Peyer's patch (tissue), 4 donors: ENCODE results near the gene ZNF860. TPM values are rescaled to one million over a fixed set of nuclear protein-coding genes. Genes with fewer than 3 reads are reported as not detected.
A peak's percentile ranks its signal among the peaks of the same experiment; 100 is the strongest.

Source experiments
- DNase-seq, 3 donors: peaks; one replicate each; pipeline ENCODE4 v3.0.0-alpha.2; 2017 to 2019
- H3K27ac ChIP-seq, 4 donors: fragments of 200-600 bp; sonication (generic); one replicate each; pipeline ENCODE4 v1.5.1; 2016 to 2019
- H3K27me3 ChIP-seq, 2 donors: fragments of 200-600 bp; sonication (generic); one replicate each; pipeline ENCODE4 v1.5.1; 2019
- H3K36me3 ChIP-seq, 3 donors: fragments of 200-600 bp; sonication (generic); one replicate each; pipeline ENCODE4 v1.5.1; 2016 to 2019
- H3K4me1 ChIP-seq, 4 donors: fragments of 200-600 bp; sonication (generic); one replicate each; pipeline ENCODE4 v1.5.1; 2016 to 2019
- H3K4me3 ChIP-seq, 4 donors: fragments of 200-600 bp; sonication (generic); 1 replicate in 3 of 4; 2 replicates in 1 of 4; pipeline ENCODE4 v1.5.1; 2016 to 2019; ENCODE audit warnings: mild to moderate bottlenecking in 1 of 4
- H3K9me3 ChIP-seq, 4 donors: fragments of 200-600 bp; sonication (generic); one replicate each; pipeline ENCODE4 v1.5.1; 2016 to 2019; ENCODE audit warnings: mild to moderate bottlenecking in 1 of 4
- POLR2A ChIP-seq, 2 donors: fragments of 450-650 bp; IDR thresholded peaks; one replicate each; pipeline ENCODE4 v1.5.1; 2017; ENCODE audit warnings: antibody characterized with exemption in 2 of 2, mild to moderate bottlenecking in 2 of 2, moderate library complexity in 2 of 2
- total RNA-seq, 4 donors: library from RNA; depleted of rRNA; stranded (reverse); fragments of >200 nt; gene quantifications; one replicate each; pipeline ENCODE4 v1.1.0, GENCODE V29; 2016
- TF ChIP-seq, protein P1 (sequence below), 6 experiments: fragments of 450-650 bp in 4 of 6; fragments of 200-600 bp in 2 of 6; sonication (generic) in 1 of 6; IDR thresholded peaks; one replicate each; pipeline ENCODE4 v1.5.1; 2017 to 2019; ENCODE audit warnings: antibody characterized with exemption in 6 of 6, mild to moderate bottlenecking in 3 of 6, moderate library complexity in 1 of 6

Gene ZNF860
- total RNA-seq, 4 donors from 2014 or later, result 0.80 to 10.7 TPM; not detected in 2

DNA sequence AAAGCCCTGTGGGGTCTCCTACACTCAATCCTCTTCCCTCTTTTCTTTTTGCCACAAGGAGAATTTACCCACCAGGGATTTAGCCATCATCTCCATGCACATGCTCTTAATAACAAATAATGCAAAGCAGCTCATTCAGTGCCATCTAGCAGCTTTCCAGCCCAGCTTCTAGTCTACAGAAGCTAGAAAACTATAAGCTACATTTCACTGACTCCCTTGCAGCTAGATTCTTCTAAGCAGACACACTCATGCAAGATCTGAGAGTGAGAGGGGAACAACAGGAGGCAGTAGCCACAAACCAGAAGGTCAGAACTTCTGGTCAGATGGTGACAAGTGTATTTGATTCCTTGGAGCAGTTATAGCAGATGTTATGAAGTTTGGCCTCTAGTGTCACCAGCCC lies 26.0 kb upstream of the ZNF860 start:
- TF ChIP-seq, protein P1, sequence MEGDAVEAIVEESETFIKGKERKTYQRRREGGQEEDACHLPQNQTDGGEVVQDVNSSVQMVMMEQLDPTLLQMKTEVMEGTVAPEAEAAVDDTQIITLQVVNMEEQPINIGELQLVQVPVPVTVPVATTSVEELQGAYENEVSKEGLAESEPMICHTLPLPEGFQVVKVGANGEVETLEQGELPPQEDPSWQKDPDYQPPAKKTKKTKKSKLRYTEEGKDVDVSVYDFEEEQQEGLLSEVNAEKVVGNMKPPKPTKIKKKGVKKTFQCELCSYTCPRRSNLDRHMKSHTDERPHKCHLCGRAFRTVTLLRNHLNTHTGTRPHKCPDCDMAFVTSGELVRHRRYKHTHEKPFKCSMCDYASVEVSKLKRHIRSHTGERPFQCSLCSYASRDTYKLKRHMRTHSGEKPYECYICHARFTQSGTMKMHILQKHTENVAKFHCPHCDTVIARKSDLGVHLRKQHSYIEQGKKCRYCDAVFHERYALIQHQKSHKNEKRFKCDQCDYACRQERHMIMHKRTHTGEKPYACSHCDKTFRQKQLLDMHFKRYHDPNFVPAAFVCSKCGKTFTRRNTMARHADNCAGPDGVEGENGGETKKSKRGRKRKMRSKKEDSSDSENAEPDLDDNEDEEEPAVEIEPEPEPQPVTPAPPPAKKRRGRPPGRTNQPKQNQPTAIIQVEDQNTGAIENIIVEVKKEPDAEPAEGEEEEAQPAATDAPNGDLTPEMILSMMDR (IDR thresholded peaks at IDR 0.05), result no peak
- TF ChIP-seq POLR2A (IDR thresholded peaks at IDR 0.05), result no peak

DNA sequence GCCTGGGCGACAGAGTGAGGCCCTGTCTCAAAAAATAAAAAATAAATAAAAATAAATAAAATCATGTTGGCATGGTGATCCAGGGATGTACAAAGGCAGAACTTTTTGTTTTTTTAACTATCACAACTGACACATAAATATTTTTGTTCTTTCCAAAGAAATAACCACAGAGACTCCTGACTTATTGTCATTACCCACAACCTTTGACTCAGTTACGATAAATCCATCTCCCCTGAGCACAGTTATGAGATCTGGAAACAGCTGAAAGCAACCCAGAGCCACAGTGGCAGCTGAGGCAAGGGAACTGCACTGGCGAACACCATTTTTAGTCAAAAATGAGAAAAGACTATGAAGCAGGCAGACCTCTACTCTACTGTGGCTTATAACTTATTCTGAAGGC lies 24.4 kb upstream of the ZNF860 start:
- no peak overlapping the region for H3K4me3 ChIP-seq
- H3K9me3 ChIP-seq, result peaks cover 0 to 11% (median 0%) of the 10 kb centered on the region in 4 donors
- H3K36me3 ChIP-seq, result no peaks in the 10 kb centered on the region
- H3K27me3 ChIP-seq, result no peaks in the 10 kb centered on the region
- peaks cover 0 to 19% (median 6%) of the 10 kb centered on the region in 4 donors for H3K4me1 ChIP-seq
- no peak for DNase-seq
- TF ChIP-seq, protein P1 (IDR thresholded peaks at IDR 0.05), result no peak
- no peak for TF ChIP-seq POLR2A (IDR thresholded peaks at IDR 0.05)
- peak overlapping the region in 1 of 4 donors; percentile 62 for H3K27ac ChIP-seq

More for the DNA sequence above, 26.0 kb upstream of the ZNF860 start:
- Histone ChIP-seq H3K4me3 (no peak overlapping the region), H3K27me3 (no peaks in the 10 kb centered on the region), H3K4me1 (peaks cover 0 to 10% (median 2%) of the 10 kb centered on the region in 4 donors), H3K27ac (no peak overlapping the region), H3K36me3 (no peaks in the 10 kb centered on the region), H3K9me3 (peaks cover 0 to 11% (median 0%) of the 10 kb centered on the region in 4 donors)
- no peak for DNase-seq

DNA sequence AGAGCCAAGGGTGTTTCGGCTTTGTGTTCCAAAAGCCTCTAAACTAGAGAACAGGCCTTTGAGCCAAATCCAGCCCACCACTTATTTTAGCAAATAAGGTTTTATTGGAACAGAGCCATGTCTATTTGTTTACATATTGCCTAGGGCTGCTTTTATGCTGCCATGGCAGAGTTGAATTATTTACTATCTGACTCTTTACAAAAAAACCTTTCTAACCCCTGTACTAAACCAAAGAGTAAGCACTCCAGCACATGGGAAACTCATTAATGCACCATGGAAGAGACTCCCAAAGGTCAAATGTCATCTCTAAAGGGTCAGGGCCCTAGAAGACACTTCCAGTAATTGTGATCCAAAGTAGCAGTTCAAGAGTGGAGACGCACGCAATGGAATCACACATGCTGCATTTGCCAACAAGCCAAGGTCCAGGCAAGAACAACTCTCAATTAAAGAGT lies 22.8 kb upstream of the ZNF860 start:
- peak overlapping the region; percentile 11 to 75 (median 50) for H3K27ac ChIP-seq
- no peaks in the 10 kb centered on the region for H3K36me3 ChIP-seq
- no peak overlapping the region for H3K4me3 ChIP-seq
- peaks cover 0 to 11% (median 0%) of the 10 kb centered on the region in 4 donors for H3K9me3 ChIP-seq
- peaks cover 0 to 21% (median 10%) of the 10 kb centered on the region in 4 donors for H3K4me1 ChIP-seq
- H3K27me3 ChIP-seq, result no peaks in the 10 kb centered on the region
- no peak for TF ChIP-seq POLR2A (IDR thresholded peaks at IDR 0.05)
- TF ChIP-seq, protein P1 (IDR thresholded peaks at IDR 0.05), result no peak
- no peak for DNase-seq

DNA sequence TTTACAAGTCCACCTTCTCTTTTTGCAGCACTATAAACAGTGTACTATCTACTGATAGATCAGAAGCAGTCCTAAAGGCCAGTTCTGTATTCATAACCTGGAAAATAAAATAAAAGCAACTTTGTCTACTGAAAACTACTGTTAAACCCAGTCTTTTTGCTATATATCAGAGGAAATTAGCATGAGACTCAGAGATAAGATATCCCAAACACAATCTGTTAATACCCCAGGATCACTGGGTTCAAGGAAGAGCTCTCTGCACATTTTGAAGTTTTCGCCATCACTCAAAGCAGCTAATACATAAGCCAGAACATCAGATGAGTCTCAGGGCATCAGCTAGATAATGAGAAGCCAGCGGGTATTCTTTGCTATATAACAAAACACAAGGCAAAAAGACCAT lies 22.3 kb upstream of the ZNF860 start:
- H3K27me3 ChIP-seq, result no peaks in the 10 kb centered on the region
- peaks cover 0 to 21% (median 10%) of the 10 kb centered on the region in 4 donors for H3K4me1 ChIP-seq
- no peaks in the 10 kb centered on the region for H3K36me3 ChIP-seq
- no peak for DNase-seq
- TF ChIP-seq, protein P1 (IDR thresholded peaks at IDR 0.05), result no peak
- no peak for TF ChIP-seq POLR2A (IDR thresholded peaks at IDR 0.05)
- H3K27ac ChIP-seq, result peak overlapping the region; percentile 9 to 75 (median 56)
- no peak overlapping the region for H3K4me3 ChIP-seq
- peaks cover 0 to 11% (median 0%) of the 10 kb centered on the region in 4 donors for H3K9me3 ChIP-seq

DNA sequence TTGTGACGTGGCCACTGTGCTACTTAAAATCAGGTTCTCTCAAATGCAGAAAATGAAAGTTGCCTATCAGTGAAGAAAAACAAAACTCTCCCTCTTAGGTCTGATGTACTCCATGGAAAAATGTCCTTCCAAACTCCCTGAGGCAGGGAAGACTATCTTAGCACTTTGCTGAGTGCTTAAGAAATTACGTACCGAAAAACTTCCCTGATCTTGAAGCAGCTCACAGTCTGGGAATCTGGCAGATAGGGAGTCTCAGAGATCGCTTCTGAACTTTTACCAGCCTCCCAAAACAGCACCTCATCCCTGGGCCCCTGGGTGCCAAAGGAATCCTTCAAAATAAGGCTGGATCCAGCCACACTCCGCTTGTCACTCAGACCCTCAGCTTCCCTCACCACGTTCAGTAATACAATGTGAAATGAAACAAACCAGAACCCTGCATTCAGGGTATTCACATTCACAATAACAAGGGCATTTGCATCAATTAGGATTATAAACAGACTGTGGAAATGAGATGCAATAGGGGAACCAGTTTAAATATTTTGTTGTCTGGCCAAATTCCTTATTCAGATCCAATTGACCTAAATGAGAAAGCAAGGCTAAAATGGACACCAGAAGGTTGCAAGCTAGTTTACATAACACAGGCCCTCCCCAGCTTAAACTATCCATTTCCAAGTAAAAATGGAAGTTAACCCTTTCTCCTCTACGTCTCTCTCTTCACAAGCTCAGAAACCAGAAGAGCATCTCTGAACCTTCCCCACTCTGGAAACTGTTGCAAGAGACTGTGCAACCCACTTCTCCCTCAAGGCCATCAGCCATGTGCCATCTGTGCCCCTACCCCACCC lies 21.4 kb upstream of the ZNF860 start:
- peak overlapping the region; percentile 9 to 75 (median 56) for H3K27ac ChIP-seq
- TF ChIP-seq, protein P1 (IDR thresholded peaks at IDR 0.05), result no peak
- H3K4me1 ChIP-seq, result peaks cover 0 to 21% (median 10%) of the 10 kb centered on the region in 4 donors
- no peaks in the 10 kb centered on the region for H3K27me3 ChIP-seq
- H3K9me3 ChIP-seq, result peaks cover 0 to 10% (median 0%) of the 10 kb centered on the region in 4 donors
- peak overlapping the region in 2 of 4 donors; percentile 1 to 15 for H3K4me3 ChIP-seq
- no peak for DNase-seq
- no peaks in the 10 kb centered on the region for H3K36me3 ChIP-seq
